ENCODE results near the gene CCDC15.

CCDC15 gene

DNA sequence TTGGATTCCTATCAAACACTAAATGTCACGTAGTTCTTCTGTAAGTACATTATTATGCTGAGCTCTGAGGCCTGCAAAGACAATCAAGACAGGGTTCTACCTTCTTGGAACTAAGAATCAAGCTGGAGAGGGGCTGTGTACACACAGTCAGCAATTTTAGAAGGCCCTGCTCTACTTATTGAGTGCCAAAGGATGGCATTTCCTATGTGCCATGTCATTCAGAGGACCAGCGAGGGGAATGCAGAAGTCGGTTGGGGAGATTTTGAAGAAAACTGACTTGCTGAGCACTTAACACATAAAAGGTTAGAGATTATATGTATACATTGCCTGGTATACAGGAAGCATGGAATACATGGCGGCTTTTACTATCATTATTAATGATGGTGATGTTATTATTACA is 114.4 kb downstream of the CCDC15 start:
- no peak for DNase-seq
- no peak for ATAC-seq

DNA sequence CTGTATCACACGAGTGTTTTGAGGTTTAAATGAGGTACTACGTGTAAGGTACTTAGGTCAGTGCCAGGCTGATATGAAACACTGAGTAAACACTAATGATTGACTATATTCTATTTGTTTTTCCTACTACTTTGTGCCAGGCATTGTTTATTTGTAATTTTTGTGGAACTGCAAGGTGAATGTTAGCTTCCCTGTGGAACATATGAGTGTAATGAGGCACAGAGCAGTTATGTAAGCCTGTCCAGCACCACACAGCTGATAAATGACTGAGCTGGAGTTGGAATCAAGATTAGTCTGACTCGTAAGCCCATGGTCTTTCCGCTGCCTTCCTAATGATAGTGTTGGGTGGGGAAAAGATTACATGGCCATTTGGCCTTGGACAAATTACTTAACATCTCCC is 115.0 kb downstream of the CCDC15 start:
- ATAC-seq (no peak), DNase-seq (no peak)

DNA sequence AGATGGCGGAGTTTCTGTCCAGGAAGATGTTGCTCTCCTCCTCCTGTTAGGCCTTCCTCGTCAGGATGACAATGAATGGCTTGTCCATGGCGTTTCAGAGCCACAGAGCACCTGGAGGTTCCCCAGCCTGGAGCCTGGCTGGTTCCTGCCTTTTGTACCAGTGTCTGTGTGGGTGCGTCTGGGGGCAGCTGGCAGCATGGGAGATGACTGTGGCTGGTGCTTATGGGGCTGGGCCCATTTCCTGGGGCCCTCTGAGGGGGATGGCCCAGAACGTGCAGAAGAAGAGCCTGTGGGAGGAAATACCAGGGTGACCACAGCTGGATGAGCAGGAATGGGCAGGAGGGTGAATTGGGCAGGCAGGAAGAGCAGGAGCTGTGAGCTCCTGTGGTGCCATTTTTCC is 115.8 kb downstream of the CCDC15 start:
- ATAC-seq (no peak), DNase-seq (no peak)

DNA sequence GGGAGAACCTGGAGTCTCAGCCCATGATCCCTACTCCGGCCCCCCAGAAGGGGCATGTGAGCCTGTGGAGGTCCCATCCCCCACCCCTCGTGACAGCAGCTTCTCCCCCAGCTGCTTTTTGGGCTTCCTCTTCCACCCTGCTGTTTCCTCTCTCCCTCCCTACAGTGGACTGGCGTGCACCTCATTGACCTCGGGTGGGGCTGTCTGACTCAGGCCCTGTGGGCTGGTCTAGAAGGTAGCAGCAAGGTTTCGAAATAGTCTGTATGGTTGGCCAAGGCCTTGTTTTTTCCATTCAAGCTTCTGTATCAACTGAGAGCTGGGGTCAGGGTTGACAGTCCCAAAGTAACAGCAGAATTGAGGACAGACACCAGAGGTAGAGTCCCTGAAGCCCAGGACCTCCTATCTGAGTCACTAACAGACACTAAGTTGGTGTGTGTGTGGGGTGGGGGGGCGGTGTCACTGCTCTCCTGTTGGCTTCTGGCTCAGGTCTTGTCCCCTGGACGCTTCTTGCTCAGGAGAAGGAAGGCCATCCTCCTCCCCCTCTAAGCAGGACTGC is 116.8 kb downstream of the CCDC15 start:
- DNase-seq (peak; percentile 45), ATAC-seq (peak; percentile 83)

DNA sequence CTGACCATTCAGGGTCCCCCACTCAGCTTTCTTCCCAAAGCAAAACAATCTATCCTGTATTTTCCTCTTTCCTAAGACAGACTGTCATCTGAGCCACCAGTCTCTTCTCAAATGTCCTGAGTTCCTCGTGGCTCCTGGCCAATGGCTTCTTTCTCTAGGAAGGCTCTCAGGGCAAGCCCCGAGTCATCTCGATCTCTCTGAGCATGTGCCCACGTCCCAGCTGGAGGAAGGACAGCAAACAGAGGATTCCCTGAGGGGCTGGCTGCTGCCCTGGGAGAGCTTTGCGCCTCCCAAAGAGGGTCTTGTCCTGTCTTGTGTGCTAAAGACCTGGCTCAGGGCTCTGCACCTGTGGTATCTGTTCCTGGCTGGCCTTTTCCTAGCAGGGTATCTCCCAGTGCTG is 117.4 kb downstream of the CCDC15 start:
- ATAC-seq (no peak), DNase-seq (no peak)

DNA sequence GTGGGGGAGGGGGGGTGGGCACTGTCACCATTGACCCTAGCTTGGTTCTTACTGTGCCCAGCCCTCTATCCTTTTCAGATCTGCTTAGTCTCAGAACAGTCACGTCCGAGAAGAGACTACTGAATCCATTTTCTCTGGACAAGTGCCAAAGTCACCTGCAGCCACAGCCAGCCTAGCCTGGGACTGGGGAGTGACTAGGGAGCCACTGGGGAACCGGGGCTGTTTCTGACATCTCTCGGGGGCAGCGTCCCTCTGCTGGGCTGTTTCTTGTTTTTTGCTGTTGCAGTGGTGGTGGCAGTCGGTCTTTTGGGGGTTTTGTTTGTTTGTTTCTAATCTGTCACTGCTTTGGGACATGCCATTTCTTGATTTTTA is 117.8 kb downstream of the CCDC15 start:
- ATAC-seq (no peak), DNase-seq (no peak)

DNA sequence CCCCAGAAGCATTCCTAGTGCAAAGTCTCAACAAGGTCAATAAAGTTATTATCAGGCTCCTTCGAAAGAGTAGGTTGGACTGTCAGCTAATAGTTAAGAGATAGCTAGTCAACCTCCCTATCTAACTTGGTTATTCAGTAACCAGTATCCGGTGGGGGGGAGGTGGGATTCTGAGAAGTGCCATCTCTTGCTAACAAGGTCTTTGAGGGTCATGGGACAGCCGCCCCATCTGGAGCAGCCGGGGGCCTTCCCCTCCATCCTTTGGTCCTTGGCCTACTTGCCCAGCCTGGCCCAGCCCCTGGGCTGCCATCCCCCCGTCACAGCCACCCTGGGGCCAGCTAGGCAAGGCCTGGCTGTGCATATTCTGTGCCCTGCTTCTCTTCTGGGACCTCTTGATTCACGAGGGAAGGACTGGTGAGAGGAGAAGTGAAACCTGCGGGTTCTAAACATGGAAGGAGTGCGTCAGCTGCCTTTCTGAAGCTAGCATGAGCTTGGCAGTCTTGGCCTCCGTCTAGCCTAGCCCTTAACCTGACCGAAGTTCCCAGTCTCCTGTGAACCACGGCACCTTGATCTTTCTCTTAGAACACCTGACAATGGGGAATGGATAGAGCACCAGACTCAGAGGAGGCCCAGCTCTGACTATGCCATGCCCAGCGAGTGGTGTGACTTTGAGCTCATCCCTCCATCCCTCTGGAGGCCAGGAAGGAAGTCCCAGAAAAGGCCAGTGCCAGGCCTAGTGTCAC is 118.4 kb downstream of the CCDC15 start:
- ATAC-seq (no peak), DNase-seq (no peak)

DNA sequence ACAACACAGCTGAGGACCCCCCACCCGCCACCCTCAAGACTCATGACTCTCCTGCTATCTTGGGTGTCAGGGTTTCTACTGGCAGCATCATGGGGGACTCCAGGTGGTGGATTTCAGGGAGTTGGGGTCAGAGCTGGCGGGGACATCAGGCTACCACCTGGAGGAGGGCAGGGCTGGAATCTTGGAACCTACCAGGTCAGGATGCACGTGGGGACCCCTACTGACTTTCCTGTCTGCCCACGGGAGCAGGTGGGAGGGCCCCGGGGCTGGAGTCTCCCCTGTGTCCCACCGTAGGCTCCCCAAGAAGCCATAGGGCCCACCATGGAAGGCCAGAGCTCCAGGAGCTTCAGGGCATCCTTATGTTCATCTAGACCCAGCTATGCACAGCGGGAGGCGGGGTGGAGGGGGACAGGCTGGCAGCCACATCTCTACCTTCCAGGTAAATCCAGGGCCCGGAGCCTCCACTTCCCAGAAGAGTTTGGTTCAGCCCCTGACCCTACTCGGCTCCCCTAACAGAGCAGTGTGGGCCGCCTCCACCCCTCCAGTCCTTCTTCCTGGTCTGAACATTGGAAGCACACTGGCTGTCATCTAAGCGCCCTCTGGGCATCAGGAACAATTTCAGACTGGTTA is 119.1 kb downstream of the CCDC15 start:
- DNase-seq: no peak
- ATAC-seq: no peak

DNA sequence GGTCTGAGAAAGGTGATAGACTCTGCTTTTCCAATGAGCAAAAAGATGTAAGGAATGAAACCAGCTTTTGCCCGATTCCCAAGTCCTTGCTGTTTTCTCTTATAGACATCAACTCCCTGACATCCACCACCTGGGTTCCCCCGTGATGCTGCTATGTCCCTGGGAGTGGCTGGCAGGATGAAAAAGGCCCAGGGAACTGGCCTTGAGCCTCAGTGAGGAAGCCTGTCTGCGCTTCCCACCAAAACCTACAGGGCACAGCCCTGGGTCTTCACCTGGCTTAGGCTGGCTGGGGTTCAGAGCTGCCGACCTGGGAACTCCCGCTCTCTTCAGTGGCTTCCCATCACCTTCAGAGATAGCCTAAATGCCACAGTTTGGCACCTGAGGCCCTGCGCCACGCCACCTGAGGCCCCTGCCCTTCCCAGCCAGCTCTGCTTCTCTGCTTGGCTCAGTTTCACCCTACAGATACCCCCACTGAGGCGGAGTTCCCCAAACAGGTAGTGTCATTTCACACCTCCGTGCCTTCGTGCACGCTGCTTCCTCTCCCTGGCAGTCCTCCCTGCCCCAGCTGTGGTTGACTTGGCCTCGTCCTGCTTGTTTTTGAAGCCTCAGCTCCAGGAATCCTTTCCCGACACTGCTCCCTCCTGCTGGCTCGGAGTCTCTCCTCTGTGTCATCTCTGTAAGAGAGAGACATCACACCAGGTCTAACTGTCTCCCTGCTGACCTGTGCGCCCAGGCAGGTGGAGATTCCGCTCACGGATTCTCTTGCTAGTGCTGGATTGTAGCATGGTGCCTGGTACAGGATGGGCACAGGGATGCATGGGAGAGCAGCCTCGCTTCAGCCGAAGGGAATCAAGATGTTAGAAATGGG is 119.8 kb downstream of the CCDC15 start:
- DNase-seq: no peak
- ATAC-seq: no peak

DNA sequence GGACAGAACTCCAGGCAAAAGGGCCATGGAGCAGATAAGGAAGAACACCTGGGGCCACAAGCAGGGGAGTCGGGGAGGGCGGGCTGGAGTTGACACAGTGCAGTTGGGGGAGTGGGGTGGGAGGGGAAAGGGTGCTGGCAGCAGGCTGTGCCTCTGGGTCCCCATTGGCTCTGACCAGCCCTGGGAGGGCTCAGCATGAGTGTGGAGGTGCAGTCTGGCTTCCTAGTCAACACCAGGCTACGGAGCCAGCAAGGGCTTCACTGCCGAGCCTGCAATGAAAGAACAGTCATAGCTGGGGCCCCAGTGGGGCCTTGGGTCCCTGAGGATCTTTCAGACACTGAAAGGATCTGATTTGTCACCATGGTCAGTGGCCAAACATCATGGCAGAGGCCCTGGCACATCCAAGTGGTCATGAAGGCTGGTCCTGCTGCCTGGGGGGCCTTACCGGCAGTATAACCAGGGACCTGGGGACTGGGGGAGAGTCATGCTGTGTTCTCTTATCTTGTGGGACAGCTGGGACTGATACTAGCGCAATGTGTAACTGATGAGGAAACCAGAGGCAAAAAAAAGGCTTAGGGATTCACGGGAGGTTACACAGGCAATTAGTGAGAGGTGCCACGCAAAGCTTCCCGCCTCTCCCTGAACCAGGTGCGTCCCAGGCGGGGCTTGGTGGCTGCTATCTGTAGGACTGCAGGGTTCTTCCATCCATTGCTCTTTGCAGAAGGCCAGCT is 120.7 kb downstream of the CCDC15 start:
- ATAC-seq: no peak
- DNase-seq: no peak

DNA sequence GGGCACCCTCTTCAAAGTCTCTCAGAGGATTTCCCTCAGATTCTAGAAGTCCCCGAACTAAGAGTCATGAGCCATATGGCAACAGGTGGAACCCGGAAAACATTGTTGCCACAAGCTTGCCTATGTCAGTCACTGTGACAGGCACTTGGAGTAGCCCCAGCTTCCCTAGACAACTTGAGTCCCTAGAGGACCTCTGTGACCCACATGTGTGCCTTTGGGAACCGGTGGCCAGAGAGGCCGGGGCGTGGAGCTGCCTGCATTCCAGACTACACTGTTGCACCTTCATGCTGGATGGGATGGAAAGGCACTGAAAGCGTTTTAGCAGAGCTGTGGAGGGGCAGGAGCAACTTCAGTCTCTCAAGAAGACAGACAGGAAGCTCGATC is 121.2 kb downstream of the CCDC15 start:
- DNase-seq (no peak), ATAC-seq (no peak)

DNA sequence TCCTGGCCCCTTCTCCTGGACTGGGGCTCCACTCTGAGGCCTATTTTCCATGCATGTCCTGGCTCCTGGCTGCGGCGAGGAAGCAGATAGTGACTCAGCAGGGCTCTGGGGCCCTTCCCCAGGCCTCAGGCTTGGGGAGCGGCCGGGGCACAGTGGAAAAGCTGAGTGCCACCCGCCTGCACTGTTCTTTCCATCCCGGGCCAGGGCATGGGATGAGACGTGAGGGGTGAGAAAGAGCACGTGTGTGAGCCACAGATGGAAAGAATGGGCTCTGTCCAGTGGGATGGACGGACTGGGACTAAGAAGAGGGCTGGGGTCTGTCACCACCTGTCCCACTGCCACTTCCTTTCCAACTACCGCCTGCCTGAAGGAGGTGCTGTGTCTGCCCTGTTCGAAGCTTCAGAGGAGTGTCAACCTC is 121.9 kb downstream of the CCDC15 start:
- ATAC-seq (no peak), DNase-seq (no peak)

DNA sequence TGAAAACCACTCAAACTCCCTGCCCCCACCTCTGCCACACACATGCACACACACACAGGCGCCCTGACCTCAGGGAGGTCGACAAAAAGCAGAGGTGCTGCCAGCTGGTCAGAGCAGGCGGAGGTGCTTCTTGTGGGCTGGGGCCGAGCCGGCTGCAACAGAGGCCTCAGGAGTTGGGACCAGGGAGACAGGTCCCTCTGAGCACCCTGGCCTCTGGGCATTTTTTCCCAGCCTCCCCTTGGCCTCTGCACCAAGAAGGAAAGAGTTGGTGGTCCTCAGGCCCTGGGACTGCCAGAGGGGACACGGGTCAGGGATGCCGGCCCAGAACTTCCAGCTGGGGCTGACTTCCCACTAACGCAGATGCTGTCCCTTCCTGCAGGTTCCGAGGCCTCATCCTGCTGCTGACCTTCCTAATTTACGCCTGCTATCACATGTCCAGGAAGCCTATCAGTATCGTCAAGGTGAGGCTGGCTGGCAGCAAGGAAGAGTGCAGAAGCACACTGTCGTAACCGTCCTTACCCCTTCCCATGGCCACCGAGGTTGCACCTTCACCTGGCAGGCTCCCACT is 122.5 kb downstream of the CCDC15 start:
- ATAC-seq (no peak), DNase-seq (no peak)

DNA sequence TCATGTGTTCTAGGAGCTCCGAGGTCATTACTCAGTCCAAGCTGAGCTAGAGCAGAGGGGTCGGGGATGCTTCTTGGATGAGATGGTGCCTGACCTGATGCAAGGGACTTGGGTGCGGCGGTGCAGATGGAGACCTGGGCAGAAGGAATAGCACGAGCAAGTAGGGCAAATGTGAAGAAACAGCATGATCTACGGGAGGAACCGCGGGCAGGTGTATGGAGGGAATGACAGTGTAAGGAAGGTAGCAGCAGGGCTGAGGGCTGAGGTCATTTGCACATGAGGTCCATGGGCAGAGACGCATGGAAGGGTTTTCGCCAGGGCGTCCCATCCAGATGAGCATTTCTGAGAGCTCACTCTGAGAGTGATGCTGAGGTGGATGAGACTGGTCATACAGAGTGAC is 124.0 kb downstream of the CCDC15 start:
- DNase-seq (no peak), ATAC-seq (no peak)

DNA sequence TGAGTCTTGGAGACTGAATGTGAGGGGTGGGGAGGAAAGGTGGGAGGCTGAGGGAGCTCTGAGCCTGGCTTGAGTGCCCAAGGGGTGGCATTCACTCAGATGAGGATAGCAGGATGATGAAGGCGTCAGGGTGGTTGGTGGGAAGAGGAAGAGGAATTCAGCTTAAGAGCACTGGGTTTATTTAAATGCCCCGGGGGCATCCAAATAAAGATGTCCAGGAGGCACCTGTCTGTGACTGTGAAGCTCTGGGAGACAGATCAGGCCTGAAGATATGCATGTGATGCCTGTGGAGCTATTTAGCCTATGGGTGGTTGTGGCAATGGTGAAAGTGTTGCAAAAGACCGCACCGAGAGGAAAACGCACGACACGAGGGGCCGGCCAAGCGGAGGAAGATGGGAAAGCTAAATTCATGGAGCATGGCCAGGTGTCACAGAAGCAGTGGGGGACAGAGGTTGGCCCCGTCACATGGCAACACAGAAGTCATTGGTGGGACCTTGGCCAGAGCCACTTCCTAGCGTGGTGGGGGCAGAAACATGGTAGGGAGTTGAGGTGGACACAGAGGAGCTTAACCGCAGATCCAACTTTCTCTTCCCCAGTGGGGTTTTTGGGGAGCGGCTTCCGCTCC is 124.6 kb downstream of the CCDC15 start:
- ATAC-seq (no peak), DNase-seq (no peak)

DNA sequence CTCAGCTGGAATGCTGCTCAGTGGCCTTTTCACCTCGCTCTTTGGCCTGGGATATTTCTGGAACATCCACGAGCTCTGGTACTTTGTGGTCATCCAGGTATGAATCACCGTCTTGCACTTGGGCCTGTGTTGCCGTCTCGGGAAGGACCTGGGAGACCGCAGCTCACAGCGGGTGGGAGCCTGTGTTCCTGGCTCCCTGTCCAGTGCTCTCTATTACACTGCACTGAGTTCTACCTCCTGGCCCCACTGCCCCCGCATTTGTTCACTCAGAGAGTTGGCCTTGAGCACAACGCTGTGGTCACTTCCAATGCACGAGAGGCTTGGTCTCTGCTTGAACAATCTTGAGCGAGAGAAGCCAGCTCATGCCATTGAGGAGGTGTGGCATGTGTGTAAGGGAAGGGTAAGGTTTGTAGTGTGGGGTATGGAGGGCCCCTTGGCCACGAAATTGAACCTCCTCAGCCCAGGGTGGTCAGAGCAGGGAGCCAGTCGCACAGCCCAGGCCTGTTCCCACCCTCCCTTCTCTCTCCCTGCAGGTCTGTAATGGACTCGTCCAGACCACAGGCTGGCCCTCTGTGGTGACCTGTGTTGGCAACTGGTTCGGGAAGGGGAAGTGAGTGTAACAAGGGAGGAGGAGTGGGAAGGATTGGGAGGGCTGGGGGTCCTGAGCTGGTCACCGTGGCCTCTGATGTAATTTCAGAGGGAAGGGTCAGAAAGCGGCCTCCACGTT is 125.3 kb downstream of the CCDC15 start:
- ATAC-seq (no peak), DNase-seq (no peak)

DNA sequence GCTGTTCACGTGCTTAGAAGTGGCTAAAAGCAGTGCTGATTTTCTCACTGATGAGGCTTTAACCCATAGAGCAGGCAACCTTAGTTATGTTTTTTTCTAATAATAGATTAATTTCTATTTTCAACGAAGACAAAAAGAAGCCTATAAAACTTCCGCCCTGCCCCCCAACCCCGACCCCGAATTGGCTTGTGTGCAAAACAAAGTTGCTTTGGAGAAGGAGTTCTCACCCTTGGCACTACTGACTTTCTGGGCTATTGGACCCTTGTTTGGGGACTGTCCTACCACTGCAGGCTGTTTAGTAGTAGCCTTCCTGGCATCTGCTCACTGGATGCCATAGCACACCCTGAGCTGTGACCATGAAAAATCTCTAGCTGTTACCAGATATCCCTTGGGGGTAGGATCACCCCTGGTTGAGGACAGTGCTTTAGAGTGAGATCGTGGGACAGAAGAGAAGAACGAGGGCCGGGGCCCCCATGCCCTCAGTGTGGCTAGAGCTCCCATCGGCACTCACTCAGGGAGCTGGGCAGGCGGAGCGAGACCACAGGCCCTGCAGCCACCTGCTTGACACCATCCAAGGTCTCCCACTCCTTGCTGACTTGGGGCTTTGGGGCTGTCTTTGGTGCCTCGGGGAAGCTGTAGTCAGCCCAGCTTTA is 126.0 kb downstream of the CCDC15 start:
- ATAC-seq (no peak), DNase-seq (no peak)

DNA sequence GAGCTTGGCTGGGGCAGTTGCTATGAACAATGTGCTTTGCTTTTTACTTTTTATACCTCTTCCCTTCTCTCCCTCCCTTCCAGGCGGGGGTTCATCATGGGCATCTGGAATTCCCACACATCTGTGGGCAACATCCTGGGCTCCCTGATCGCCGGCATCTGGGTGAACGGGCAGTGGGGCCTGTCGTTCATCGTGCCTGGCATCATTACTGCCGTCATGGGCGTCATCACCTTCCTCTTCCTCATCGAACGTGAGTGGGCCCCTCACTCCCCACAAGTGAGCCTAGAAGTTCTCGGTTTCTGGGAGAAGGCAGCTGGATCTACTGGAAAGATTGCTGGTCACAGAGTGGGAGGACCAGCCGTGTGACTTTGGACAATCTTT is 126.5 kb downstream of the CCDC15 start:
- ATAC-seq (no peak), DNase-seq (no peak)

DNA sequence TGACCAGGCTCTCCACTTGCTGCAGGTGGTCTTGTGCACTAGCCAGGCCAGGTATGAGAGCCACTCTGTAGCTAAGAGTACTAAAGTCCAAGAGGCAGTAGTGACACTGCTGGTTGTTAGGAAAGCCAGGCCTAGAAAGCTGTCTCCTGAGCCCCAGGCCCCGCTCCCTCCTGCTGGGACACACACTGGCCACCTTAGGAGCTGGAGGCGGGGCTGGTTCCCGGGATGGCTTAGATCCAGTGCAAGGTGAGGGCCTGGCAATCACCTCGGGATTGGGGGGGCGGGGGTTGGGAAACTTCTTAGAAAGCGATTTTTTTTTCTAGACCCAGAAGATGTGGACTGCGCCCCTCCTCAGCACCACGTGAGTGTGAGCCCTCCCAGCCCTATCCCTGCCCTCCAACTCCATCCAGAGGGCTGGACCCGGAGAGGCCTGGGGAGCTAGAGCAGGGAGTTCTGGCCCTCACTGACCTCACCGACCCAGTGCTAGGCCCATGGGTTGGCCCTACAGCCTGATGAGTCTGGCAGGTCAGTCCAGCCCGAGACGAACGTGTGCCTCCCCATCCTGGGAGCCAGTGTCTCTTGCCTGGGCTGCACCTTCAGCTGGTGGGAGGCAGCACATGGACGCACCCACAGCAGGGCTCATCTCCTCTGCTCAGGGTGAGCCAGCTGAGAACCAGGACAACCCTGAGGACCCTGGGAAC is 127.2 kb downstream of the CCDC15 start:
- ATAC-seq: no peak

DNA sequence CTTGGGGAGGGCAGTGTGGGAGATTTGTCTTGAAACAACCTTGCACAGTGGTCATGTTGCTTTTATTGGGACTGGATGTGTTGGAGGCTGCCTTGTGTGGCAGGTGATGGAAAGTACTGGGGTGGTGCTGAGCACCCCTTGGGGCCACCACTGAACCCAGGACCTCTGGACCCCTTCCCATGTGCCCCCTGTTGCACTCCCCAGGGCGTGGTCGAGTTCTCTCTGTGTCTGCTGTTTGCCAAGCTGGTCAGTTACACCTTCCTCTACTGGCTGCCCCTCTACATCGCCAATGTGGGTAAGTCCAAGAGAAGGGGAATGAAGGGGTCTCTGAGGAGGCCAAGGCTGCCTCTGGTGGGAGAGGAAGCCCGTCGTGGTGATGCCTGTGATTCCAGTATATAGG is 128.0 kb downstream of the CCDC15 start:
- ATAC-seq: no peak

More for the DNA sequence above, 127.2 kb downstream of the CCDC15 start:
- DNase-seq: no peak

More for the DNA sequence above, 128.0 kb downstream of the CCDC15 start:
- DNase-seq: no peak
